HepG2 (cell line): ENCODE results near the gene HBA1. TPM values are rescaled to one million over a fixed set of nuclear protein-coding genes. Genes with fewer than 3 reads are reported as not detected.
A peak's percentile ranks its signal among the peaks of the same experiment; 100 is the strongest.
"Not testable (repeated sequence)": the region's sequence is repeated elsewhere in the genome, so short reads cannot be mapped to it uniquely, and the experiment has no call there.

Experiments used
- ATAC-seq: fragments of 200-7000 bp; cut with Tn5 transposase; 3 replicates; pipeline ENCODE4 v1.9.1; 2020; ENCODE audit warnings: mild to moderate bottlenecking, moderate library complexity
- BruUV-seq: library from RNA; stranded (reverse); fragments of 400-500 nt; replicated peaks from 2 replicates; lab custom pipeline; 2021; lab: Mats Ljungman, UMichigan
- CTCF ChIA-PET: fragments of 300-600 bp; formaldehyde crosslinking; extraction: SDS; loops from one replicate; lab custom pipeline; 2021; ENCODE audit warnings: low total read pairs, inconsistent platforms, low intra/inter-chr PET ratio; lab: Yijun Ruan, JAX
- POLR2A ChIA-PET: fragments of 350-600 bp; sonication (Branson Sonifier 250); formaldehyde crosslinking; loops from one replicate; lab custom pipeline; 2020; ENCODE audit warnings: antibody characterized with exemption, inconsistent platforms; lab: Yijun Ruan, JAX
- DNase-seq: peaks from one replicate; pipeline ENCODE4 v3.0.0-alpha.2; 2015; ENCODE audit warnings: low spot score
- FAIRE-seq: peaks from 3 replicates; lab custom pipeline; 2011; peaks lifted over from hg19 to GRCh38; lab: Jason Lieb, UNC
- H2AFZ ChIP-seq: one replicate; pipeline ENCODE4 v1.6.1; 2011; ENCODE audit warnings: low read length, inconsistent platforms
- H3K27ac ChIP-seq: fragments of 300-600 bp; 3 replicates; pipeline ENCODE4 v1.8.0; 2011; ENCODE audit warnings: mixed run types, mild to moderate bottlenecking, mixed read lengths, low read length, inconsistent platforms; ENCODE audit not compliant: insufficient read depth; ENCODE audit errors: extremely low read length
- H3K27me3 ChIP-seq, 2 experiments: fragments of 200-600 bp in 1 of 2; 2 replicates in 1 of 2; 3 replicates in 1 of 2; pipeline versions ENCODE4 v1.6.0 to v1.8.0; 2011; ENCODE audit warnings: low read length in 2 of 2, mild to moderate bottlenecking in 2 of 2, moderate library complexity in 2 of 2, inconsistent platforms in 1 of 2; ENCODE audit not compliant: insufficient read depth in 2 of 2, control insufficient read depth in 1 of 2
- H3K36me3 ChIP-seq, 2 experiments: fragments of 200-600 bp in 1 of 2; replicated peaks in 1 of 2; 2 replicates in 1 of 2; 3 replicates in 1 of 2; pipeline versions ENCODE4 v1.5.1 to v1.8.0; 2011; ENCODE audit warnings: low read length in 2 of 2, inconsistent platforms in 1 of 2; ENCODE audit not compliant: insufficient read depth in 2 of 2, control insufficient read depth in 1 of 2
- H3K4me1 ChIP-seq: 2 replicates; pipeline ENCODE4 v1.5.1; 2012; ENCODE audit warnings: low read length, inconsistent platforms; ENCODE audit not compliant: insufficient read depth
- H3K4me2 ChIP-seq: 2 replicates; pipeline ENCODE4 v1.6.0; 2011; ENCODE audit warnings: low read depth, low read length, inconsistent platforms
- H3K4me3 ChIP-seq, 3 experiments: fragments of 200-600 bp in 1 of 3; sonication (generic), shearing (Covaris generic) in 1 of 3; replicated peaks in 1 of 3; 2 replicates each; pipeline ENCODE4 v1.5.1; 2011 to 2016; ENCODE audit warnings: low read length in 3 of 3, inconsistent platforms in 2 of 3, low read depth in 2 of 3, mild to moderate bottlenecking in 2 of 3, control low read depth in 1 of 3, mixed read lengths in 1 of 3; ENCODE audit not compliant: insufficient read depth in 1 of 3
- H3K79me2 ChIP-seq: one replicate; pipeline ENCODE4 v1.6.1; 2011; ENCODE audit warnings: low read length, inconsistent platforms; ENCODE audit not compliant: insufficient read depth
- H3K9ac ChIP-seq: 2 replicates; pipeline ENCODE4 v1.6.0; 2011; ENCODE audit warnings: mild to moderate bottlenecking, low read depth, low read length, inconsistent platforms; ENCODE audit not compliant: insufficient read depth
- H3K9me3 ChIP-seq: 2 replicates; pipeline ENCODE4 v1.5.1; 2012; ENCODE audit warnings: mild to moderate bottlenecking, low read length
- H4K20me1 ChIP-seq: 2 replicates; pipeline ENCODE4 v1.6.0; 2011; ENCODE audit warnings: inconsistent platforms, mild to moderate bottlenecking, low read length, moderate library complexity; ENCODE audit not compliant: insufficient read depth
- CEBPG ChIP-seq: IDR thresholded peaks from 2 replicates; pipeline ENCODE4 v1.6.1; 2016
- WGBS: methylation state at CpG from one replicate; pipeline ENCODE4 v1.1.6; 2017; ENCODE audit warnings: low lambda C conversion rate; 5-methylcytosine and 5-hydroxymethylcytosine counted together
- in situ Hi-C: cut with HindIII; loops from 2 replicates; pipeline ENCODE4 v1.10.0; 2017; ENCODE audit warnings: low pct_unique_long_range_greater_than_20kb; ENCODE audit not compliant: extremely low pct_ligation_motif_present
- intact Hi-C: fragments of 100-400 bp; cut with micrococcal nuclease; formaldehyde crosslinking; loops from one replicate; pipeline ENCODE4 v1.10.0; 2022; ENCODE audit not compliant: unreplicated experiment
- polyA plus RNA-seq, 8 experiments: library from polyadenylated mRNA; depleted of rRNA in 3 of 8; stranded (reverse) in 7 of 8; unstranded in 1 of 8; fragments of >200 nt; fragmentation: Illumina TruSeq in 4 of 8; extraction: Trizol in 4 of 8; gene quantifications; 2 replicates each; pipeline versions ENCODE4 v1.2.1 to v1.2.3, GENCODE V29; 2011 to 2016; ENCODE audit warnings: low read depth in 4 of 8, missing spikeins in 1 of 8, mixed read lengths in 1 of 8; ENCODE audit not compliant: insufficient read depth in 1 of 8
- total RNA-seq, 5 experiments: library from RNA; depleted of rRNA; stranded (reverse); fragments of >200 nt; fragmentation: Illumina TruSeq; extraction: Trizol; gene quantifications; 2 replicates each; pipeline ENCODE4 v1.2.3, GENCODE V29; 2016; ENCODE audit warnings: low read depth in 1 of 5

Gene HBA1
- total and polyA plus RNA-seq, 2 of the 13 experiments (the other 11 are each of a cell fraction or from before 2014, with no cell fraction given), result 0.59 TPM; not detected in 1

GRCh38 chr16:163696-164095, 12.8 kb upstream of the HBA1 start:
- POLR2A ChIA-PET, H3K9me3 ChIP-seq, FAIRE-seq, H3K4me3 ChIP-seq, CTCF ChIA-PET, H4K20me1 ChIP-seq, H3K27ac ChIP-seq, H3K79me2 ChIP-seq, H3K36me3 ChIP-seq, BruUV-seq, DNase-seq, in situ Hi-C loops, H3K9ac ChIP-seq, H3K4me2 ChIP-seq, H2AFZ ChIP-seq, intact Hi-C loops: not testable (repeated sequence)
- TF ChIP-seq CEBPG (CRISPR knock-in tag), result 0 out of 2 replicates have a peak, but pooled peaks have one; percentile 27
- peak; percentile 50 for ATAC-seq
- Histone ChIP-seq H3K4me1 (peaks cover 38% of the 10 kb centered on the region), H3K27me3 (peaks cover 25 to 66% of the 10 kb centered on the region in 2 experiments)
- 4% methylated on average over 2 of the region's 3 CpGs for WGBS

GRCh38 chr16:164134-164823, 12.2 kb upstream of the HBA1 start:
- H4K20me1 ChIP-seq, H3K36me3 ChIP-seq, CTCF ChIA-PET, H3K4me2 ChIP-seq, DNase-seq, FAIRE-seq, POLR2A ChIA-PET, intact Hi-C loops, H2AFZ ChIP-seq, H3K27ac ChIP-seq, BruUV-seq, ATAC-seq, H3K9me3 ChIP-seq, in situ Hi-C loops, H3K4me3 ChIP-seq, H3K9ac ChIP-seq, H3K79me2 ChIP-seq: not testable (repeated sequence)
- Histone ChIP-seq H3K4me1 (peaks cover 38% of the 10 kb centered on the region), H3K27me3 (peaks cover 23 to 66% of the 10 kb centered on the region in 2 experiments)
- no CpG with 5 or more reads among the region's 80 CpGs for WGBS
